Left lobe of liver (tissue), 2 donors: ENCODE measurements around the gene CXCL14. TPM values are rescaled to one million over a fixed set of nuclear protein-coding genes. Genes with fewer than 3 reads are reported as not detected.

Experiments used
- ATAC-seq: fragments of 200-7000 bp; cut with Tn5 transposase; one replicate; pipeline ENCODE4 v1.9.1; 2020; ENCODE audit warnings: mild to moderate bottlenecking, moderate library complexity
- DNase-seq: peaks from one replicate; pipeline ENCODE4 v3.0.0-alpha.2; 2020; ENCODE audit warnings: low spot score
- total RNA-seq: library from RNA; stranded (reverse); gene quantifications from one replicate; pipeline ENCODE4 v1.2.1, GENCODE V29; 2021
- donor health status: DM: no; HTN: no; CAD: no; lungs with moderate emphysema.
- donor health status: DM: no; HTN: yes; CAD: no.

CXCL14 gene
- total RNA-seq, 1 donor from 2014 or later = 4.8 TPM

- peak; percentile 59 for ATAC-seq
- no peak for DNase-seq
Observed at GRCh38 chr5:135569755-135570452, 8.9 kb downstream of the CXCL14 start.

DNA sequence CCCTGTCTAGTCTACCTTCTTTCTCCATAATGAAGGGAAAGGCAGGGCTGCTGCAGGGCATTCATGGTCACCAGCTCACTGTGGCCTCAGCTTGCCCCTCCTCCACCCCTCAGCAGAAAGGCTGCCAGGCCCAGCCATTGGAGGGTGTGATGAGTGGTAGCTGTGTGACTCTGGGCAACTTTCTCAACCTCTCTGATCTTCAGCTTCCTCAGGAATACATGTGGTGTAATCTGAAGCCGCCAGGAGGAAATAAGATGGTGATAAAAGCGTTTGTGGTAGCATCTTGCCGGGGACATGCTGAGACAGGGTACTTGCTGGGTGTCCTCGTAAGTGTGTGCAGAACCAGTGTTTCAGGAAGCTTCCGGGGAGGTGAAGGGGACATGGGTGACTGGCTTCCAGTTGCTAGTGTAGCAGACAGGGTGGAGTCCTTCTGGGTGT is 9.8 kb downstream of the CXCL14 start:
- DNase-seq (no peak), ATAC-seq (no peak)

- ATAC-seq = no peak
- no peak for DNase-seq
Observed at GRCh38 chr5:135568246-135568645, 10.5 kb downstream of the CXCL14 start.

DNA sequence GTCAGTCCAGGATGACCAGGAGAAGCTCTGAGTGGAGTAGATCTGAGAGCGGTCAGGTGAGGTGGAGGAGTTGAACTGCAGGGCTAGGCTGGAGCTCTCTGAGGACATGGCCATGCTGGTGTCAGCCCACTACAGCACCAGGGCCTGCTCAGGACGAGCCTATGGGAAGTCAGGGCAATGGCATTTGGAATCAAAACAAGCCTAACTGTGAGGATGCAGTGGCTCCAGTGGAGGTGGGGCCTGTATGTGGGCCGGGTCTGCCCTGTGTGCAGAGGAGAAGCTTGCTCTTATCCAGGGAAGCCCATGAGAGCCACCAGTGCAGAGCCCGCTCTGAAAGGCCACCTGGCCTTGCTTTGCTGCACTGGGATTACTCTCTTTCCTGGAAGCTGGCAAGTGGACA is 11.1 kb downstream of the CXCL14 start:
- DNase-seq = no peak
- no peak for ATAC-seq

GRCh38 chr5:135566422-135567400 is 12.1 kb downstream of the CXCL14 start:
- ATAC-seq = no peak

DNA sequence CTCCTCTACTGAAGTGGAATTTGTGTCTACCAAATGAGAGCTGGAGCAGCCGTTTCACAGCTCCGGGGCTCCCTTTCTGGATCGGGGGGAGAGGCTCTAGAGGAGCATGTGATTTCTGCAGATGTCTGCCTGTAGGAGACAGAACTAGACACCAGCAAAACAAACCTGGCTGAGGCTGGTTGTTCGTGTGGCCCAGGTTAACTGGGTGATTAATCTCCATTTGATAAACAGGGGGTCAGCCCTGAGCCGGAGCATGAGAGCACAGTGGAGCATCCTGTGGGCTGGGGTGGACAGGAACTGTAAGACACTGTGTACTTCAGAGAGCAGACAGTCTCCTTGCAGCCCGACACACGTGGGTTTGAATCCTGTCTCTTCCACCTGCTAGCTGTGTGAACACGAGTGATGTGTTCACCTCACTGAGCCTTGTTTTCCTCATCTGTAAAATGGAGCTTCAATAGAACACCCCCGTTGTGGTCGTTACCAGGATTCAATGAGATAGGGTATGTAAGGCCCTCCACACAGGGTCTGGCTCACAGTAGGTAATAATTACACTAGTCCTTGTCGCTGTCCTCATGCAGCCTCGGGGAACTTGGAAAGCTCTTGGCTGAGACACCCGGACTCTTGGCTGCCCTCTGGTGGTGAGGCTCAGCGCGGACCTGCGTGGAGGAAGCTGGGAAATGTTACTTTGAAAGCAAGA is 12.9 kb downstream of the CXCL14 start:
- peak; percentile 96 for ATAC-seq
- DNase-seq = peak; percentile 72

More at GRCh38 chr5:135566422-135567400, 12.1 kb downstream of the CXCL14 start:
- DNase-seq = no peak

- DNase-seq = no peak
- ATAC-seq = no peak
Observed at GRCh38 chr5:135565266-135565665, 13.5 kb downstream of the CXCL14 start.

DNA sequence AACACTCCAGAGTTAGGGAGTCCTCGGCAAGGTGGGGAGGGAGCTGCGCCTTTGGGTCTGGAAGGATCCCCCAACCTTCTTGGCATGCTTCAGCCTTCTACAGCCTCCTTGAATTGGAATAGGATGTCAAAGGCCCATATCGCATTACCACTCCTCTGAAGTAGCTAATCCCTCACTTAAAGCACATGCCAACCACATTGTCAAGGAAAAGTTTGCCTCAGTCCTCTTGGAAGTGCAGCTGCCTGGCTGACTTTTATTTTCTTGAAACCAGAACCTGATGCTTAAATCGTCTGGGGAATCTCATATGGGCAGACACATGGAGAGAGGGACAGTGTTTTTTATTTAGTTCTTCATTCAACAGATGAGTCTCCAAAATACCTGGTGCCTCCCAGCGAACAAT is 14.5 kb downstream of the CXCL14 start:
- DNase-seq (no peak), ATAC-seq (no peak)

GRCh38 chr5:135561266-135561665 is 17.5 kb downstream of the CXCL14 start:
- ATAC-seq (no peak), DNase-seq (no peak)

- ATAC-seq (peak; percentile 96), DNase-seq (peak; percentile 66)
Observed at GRCh38 chr5:135560858-135561257, 17.9 kb downstream of the CXCL14 start.

DNA sequence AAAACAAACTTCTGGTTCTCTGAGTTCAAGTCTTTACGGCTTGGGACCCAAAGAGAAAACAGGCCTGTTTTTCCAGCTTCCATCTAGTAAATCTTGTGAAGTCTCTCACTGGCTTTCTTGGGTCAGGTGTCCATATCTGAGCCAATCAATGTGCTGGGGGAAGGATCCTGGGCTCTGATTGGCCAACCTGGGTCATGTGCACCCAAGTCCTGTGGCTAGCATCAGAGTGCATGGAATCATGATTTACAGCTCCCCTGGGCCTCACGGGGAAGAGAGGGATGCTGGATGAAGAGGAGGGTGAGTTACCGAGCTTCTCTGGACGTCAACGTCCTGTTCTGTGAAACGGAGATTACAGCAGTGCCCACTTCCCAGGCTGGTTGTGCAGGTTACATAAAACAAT is 19.4 kb downstream of the CXCL14 start:
- no peak for ATAC-seq

DNA sequence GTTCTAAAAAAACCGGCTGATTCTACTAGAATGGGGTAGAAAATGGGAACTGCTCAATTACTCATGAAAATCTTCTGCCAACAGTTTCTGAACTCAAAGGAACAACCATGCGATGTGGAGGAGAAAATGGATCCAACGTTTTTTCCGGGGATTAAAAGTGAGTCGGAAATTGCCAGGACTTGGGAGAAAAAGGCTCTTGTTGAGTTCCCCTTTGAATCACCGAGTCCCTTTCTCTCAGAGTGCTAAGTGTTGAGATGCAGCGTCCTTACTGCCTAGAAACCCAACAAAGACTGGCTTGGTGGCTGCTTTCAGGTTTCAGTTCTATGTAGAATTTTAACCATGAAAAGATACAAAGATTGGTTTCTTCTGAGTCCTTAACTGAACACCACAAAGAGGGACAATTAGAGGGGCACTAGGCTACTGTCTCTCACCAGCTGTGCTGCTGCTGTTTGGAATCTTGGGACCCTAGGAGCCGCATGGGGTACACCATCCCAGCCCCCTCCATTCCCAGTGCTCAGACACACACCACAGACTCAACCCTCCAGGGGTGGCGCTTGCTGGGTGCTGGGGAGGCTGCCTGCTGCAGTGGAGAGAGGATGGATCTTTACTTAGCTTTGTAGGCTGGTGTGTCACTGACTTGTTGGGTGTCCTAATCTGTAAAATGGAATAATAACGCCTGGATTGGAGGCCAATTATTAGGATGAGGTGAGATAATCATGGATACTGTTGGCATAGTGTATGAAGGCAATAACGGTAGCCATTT is 21.5 kb downstream of the CXCL14 start:
- ATAC-seq (no peak), DNase-seq (no peak)

More for the DNA sequence above, 19.4 kb downstream of the CXCL14 start:
- DNase-seq = no peak

- ATAC-seq = no peak
- no peak for DNase-seq
Observed at GRCh38 chr5:135556620-135557019, 22.2 kb downstream of the CXCL14 start.

DNA sequence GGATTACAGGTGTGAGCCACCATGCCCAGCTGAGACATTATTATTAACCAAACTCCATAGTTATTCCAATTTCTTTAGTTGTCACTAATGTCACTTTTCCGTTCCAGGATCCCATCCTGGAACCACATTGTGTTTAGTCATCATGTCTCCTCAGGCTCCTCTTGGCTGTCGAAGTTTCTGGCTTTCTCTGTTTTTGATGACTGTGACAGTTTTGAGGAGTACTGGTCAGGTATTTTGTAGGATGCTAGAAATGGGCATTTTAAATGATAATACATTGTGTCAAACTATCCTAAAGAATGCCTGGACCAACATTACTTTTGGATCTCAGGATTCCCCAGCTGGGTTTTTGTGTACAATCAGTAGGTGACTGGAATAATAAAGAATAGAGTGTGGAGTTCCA is 23.3 kb downstream of the CXCL14 start:
- ATAC-seq = no peak
- DNase-seq = no peak

DNA sequence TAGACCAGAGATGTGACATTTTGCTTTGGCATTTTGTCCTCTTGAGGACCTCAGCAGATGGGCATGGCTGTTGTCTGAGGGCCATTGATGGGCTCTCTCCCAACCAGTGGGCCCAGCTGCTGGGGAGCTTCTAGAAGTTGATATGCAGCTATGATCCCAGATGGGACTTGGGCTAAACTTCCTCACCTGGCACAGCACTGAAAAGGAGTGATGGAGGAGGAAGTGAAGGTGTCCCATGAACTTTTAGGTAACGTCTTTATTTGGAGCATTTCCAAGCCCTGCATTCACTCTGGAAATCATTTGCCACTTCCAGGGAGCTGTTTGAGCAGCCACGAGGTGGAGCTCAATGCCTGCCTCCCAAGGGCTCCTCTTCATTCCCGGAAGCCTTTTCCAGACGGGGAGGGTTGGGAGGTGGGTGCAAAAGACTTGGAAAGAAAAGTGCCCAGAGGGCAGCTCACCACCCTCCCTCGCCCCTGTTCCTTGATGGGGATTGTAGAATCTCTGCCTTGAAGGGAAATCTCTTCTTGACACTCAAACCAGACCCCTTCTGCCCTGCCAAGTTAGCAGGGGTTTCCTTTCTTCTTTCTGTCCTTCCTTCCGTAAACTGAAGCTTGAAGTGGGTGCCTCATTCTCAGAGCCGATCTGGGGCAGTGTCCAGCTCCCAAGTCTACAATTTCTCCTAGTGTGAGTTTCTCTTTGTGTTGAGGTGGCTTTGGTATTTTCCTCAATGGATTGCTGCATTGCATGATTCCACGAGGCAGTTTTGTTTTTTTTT is 24.9 kb downstream of the CXCL14 start:
- ATAC-seq (peak; percentile 77), DNase-seq (no peak)

DNA sequence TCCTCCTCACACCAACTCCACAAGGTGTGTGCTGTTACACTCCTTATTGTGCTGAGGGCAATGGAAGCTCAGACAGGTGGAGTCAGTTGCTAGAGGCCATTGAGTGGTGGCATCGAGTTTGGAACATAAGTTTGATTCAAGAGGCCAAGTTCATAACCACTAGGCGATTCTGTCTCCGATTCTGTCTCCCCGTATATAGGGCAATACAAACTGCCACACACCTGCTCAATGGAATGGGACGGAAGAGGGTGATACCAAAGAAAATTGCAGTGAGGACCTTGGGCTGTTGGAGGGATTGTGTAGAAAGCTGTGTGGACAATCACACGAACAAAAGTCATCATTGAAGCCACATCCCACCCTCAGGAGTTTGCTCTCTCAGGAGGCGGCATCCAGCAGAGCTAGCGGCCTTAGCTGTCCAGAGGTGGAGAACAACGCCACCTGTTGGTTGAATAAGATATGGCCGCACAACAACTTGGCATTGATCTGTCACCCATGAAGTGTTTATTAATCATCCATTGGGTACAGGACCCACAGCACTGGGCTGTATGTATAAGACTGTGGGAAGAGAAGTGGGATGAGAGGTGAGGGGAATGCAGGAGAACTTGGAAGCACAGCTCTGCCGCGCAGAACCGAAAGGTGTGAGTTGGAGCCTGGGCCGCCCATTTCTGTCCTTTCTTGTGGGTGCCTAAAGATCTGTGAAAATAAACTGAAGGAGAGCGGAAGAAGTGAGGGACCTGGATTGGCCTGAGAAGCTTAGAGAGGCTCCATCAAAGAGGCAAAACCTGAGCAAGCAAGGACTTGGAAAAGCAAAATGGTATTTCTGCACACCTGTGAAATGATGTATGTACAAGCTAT is 27.0 kb downstream of the CXCL14 start:
- DNase-seq = peak; percentile 71
- ATAC-seq = peak; percentile 91

DNA sequence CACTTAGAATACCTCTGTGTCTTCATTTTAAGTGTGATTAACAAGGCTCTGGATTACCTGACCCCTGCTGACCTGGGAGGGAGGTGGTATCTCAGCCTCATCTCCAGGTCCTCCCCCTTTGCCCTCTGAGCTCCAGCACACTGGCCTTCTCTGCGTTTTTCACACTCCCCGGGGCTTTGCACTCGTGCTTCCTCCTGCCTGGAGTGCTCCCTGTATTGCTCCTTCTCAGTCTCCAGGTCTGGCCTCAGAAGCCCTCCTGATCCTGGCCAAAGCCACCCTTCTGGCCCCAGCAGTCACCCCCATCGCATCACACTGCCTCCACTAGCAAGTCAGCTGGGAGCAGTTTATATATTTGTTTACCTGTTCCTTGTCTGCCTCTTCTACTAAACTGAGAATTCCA is 29.4 kb downstream of the CXCL14 start:
- DNase-seq (no peak), ATAC-seq (no peak)

DNA sequence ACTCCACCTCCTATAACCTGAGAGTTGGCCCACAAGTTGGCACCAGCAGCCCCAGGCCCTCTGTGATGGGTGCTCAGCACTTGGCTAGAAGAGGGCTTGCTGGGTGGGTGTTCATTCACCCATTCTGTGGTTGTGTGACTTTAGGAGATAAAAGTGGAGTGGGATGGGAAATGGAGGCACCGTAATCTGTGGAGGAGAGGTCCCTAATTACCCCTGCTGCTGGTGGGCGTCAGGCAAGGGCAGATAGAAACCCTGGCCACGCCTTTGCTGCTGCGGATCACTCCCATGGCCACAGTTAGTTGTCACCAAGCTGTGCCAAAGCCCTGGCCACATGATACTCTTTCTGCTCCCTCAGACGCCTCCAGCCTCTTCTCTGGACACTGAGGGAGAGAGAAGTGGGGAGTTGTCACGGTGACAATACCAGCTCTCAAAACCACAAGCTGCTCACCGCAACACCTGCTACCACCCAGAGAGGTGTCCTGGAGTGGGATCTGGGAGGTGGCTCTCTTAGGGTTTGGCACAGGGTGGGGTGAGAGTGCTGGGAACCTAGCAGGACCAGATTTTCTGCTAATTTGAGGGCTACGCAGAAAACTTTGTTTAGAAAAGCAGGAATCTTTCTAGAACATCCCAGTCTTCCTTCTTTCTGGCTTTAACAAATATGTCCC is 31.1 kb downstream of the CXCL14 start:
- no peak for ATAC-seq
- DNase-seq = no peak
